Measurements from ENCODE around the gene RHBDF2.

The RHBDF2 gene

DNA sequence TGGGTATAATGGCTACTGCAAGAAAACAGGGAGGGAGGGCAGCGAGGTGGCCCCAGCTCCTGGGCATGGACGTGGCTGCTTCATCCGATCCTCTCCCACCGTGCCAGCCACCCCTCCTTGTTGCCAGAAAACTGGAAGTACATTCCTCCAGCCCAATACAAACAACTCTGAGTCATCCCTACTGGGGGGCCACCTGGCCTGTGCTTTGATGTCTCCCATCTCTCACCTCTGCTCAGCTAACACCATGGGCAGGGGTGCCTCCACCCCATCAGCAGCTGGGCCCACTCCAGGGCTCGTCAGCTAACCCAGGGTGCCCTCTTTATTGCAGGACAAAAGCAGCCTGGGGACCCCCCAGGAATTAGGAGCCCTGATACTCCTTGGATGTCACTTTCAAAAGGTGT, 2.0 kb downstream of the RHBDF2 start:
- no peak for DNase-seq

DNA sequence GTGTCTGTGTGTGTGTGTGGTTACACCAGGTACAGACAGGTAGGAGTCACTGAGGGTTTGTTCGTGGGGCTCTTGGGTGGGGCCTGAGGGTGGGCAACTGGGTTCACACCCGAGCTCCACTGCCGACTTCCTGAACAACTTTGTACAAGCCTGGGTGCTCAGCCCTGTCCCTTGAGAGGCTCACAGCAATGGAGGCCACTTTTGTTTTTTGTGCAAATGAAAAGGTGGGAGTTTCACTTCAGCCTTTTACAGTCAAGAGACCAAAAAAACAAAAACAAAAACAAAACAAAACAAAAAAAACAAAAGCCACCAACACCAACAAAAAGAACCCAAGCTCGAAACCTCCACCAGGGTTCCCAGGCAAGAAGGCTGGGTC, 2.4 kb downstream of the RHBDF2 start:
- DNase-seq, result no peak

DNA sequence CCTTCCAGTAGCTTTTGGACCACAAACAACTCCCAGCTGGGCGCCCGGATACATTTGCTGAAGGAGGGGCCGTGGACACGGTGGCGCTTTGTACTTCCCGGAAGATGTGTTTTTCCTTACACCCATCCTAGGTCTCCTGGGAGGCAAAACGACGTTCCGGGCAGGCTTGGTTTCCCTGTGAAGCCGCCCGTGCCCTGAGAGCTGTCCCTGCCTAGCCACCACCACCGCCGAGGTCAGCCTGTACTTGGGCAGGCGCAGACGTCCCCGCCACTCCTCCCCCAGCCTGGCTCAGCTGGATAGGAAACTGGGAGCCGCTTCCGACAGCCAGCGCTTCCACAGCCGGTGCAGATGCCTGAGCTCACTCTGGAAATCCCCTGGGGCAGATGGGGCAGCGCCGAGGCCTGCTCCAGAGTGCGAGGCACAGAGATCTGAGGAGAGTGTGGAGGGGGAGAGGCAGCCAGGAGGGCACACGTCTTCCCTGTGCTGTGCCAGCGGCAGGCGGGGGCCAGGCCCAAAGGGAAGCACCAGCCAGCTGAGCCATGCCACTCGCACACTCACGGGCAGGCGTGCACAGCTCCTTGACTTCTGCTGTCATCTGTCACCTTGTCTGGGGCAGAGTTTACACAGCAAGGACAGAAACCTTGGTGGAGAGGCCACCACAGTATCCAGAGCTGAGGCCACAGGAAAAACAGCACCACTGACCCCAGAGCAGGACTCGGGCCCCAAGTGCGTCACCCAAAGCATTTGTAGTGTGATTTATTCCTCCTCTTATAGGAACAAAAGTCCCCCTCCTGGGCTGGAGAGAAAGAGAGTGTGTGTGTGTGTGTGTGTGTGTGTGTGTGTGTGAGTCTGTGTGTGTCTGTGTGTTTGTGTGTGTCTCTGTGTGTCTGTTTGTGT, 3.0 kb downstream of the RHBDF2 start:
- DNase-seq, result peak; percentile 89

DNA sequence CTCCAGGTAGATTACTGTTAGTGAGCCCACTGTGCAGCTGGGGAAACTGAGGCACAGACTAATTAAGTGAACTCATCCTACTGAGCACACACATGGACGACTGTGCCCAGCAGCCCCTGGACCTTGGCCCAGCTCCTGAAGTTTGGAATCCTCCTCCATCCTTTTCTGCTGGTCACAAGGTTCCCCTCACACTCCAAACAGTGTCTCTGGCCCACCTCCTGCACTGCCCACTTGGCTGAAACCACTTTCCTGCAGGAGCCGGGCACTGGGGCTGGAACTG, 3.6 kb downstream of the RHBDF2 start:
- DNase-seq, result no peak

DNA sequence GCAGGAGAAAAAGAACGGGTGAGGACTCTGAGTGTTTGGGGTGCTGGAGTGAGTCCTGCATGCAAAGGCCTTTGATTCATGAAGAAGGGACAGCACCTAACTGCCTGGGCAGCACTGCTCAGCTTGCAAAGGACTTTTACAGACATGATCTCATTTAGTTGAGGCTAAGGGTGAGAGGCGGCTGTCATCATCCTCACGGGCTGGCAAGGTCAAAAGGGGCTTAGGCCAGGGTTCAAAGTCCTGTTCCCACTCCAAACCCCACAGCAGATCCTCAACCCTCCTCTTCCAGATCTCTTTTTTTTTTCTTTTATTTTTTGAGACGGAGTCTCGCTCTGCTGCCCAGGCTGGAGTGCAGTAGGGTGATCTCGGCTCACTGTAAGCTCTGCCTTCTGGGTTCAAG, 4.8 kb downstream of the RHBDF2 start:
- DNase-seq, result no peak

DNA sequence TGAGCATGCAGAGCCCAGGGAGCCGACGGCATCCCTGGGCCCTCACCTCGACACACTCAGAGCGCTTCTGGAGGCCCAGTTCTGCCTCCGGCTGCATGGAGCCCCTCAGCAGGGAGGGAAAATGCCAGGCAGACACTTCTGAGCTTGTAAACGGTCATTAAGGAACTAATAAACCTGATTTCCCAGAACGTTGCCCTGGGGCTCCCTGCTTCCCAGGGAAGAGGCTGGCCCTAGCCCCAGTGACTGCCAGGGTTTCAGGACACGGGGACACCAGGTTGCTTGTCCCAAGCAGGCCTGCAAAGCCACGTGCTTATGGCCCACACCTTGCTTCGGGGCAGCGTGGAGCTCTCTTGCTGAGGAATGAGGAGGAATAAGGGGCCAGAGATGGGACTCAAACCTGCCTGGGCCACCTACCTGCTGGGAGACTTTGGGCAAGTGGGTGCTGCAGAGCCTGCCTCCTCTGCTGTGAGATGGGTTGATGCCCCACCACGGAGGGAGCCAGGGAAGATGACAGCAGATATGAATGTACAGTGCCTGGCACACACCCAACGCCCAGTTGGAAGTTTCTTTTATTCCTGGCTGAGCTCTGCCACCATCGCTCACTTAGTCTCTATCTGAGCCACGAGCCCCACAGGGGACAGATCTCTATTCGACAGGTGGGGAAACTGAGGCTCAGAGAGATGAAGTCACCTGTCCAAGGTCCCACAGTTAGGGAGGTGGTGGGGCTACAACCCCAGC, 5.4 kb downstream of the RHBDF2 start:
- DNase-seq, result no peak

DNA sequence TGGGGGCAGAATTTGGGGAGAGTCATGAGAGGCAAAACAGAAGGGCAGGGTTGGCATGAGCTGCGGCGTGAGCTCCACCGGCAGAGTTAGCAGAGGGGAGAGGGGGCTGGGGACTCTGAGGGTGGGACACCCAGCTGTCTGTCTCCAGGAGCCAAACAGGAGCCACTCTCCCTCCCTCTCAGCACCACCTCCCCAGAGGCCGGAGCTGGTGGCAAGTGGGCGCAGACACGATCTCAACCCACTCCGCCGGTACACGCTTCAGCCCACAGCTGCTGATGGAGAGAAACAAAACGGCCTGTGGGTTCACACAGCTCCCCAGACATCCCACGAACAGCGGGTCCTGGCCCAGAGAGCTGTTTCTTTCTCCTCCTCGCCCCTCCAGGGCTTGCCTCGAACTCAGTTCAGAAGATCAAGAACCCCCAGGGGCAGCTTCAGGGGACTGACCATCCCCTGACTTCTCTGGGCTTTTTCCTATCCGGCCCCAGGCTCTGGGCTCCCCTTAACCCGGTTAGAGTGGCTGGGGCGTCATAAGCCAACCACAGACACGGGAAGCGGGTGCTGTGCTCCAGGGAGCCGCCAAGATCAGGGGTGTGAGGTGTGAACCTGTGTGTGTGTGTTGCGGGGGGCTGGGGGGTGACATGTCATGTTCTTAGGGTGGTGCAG, 7.6 kb downstream of the RHBDF2 start:
- no peak for DNase-seq

DNA sequence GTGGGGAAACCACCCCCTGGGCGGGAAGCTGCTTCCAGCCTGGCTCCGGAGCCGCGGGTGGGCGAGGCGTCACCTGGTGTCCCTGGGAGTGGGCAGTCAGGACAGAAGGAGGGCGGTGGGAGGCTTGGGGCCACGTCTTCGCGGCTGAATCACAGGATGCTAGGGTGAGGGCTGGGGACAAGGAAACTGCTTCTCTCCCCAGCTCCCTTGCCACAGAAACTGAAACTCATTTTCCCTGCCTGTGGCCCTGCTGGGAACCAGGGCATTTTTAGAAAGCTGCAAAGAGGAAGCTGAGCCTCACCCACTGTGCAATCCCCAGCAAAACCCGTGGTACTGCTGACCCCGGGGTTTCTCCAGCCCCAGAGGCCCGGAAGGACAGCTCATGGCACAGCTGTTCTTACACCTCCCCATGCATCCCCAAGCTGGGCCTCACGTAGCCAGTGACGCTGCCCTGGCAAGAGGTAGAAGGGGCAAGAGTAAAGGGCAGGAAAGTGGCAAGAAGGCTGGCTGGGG, 8.2 kb downstream of the RHBDF2 start:
- DNase-seq, result peak; percentile 60

DNA sequence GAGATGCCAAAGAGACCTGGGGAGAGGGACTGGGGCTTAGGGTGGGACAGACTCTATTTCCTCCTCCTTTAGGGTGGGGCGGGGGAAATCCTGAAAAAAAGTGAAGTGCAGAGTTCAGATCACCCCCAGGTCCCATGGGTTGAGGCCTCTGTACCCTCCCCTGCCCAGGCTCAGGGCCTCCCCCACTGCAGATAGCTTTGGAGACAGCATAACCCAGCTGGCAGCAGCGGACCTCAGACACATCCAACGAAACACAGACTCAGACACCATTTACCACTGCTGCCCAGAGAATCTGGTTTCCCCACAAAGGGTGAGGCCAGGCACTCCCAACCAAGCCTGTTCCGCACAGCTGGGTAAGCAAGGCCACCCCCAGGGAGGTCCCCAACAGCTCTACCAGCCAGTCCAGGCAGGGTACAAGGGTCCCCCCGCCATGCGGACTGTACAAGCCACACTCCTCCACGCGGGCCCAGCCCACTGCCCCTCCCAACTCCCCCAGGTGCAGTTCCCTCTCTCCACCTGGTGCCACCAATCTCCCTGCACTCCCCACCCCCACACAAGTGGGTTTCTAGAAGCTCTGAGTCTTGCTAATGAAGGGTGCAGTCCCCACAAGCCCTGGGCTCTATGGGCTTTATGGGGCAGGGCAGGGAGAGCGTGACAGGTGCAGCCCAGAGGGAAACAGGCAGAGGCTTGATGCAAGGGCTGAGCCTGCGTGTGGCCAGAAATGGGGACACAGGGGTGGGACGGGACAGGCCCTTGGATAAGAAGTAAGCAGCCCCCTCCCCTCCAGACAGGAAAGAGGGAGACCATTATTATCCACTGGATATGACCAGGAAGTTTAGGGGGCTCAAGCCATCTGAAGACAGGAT, 8.9 kb downstream of the RHBDF2 start:
- DNase-seq, result peak; percentile 30

DNA sequence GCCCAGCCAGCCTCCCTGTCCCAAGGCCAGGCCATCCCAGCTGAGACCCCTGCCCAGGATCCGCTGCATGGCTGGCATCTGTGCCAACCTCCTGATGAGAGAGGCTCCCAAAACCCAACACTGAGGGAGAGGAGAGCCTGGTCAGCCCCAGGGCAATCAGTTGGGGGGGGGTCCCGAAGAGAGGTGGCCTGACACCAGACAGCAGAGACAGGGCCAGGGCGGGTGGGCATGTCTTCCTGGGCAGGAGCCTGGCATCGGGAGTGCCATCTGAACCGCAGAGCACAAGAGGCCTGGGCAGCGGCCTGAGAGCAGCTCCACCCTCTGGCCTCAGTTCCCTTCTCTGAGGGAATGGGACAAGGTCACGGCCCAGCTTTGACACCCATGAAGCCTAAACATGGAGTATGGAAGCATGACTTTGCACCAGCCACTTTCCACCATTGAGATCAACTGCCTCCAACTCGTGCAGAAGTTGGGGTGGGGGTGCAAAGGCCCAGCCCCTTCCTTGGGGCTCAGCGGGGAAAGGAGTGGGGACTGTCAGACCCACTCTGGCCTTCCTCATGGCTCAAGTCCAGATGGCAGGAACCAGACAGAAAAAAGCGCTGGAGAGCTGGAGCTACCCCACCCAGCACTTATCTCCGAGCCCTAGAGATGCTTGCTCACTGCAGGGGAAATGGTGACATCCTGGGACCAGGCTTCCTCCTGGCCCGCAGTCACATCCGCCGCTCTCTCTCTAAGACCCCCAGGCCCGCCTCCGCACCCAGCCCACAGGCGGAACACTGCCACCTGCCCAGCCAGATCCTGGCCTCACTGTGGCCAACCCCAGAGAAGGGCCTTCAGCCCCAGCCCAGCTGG, 9.7 kb downstream of the RHBDF2 start:
- DNase-seq, result no peak

DNA sequence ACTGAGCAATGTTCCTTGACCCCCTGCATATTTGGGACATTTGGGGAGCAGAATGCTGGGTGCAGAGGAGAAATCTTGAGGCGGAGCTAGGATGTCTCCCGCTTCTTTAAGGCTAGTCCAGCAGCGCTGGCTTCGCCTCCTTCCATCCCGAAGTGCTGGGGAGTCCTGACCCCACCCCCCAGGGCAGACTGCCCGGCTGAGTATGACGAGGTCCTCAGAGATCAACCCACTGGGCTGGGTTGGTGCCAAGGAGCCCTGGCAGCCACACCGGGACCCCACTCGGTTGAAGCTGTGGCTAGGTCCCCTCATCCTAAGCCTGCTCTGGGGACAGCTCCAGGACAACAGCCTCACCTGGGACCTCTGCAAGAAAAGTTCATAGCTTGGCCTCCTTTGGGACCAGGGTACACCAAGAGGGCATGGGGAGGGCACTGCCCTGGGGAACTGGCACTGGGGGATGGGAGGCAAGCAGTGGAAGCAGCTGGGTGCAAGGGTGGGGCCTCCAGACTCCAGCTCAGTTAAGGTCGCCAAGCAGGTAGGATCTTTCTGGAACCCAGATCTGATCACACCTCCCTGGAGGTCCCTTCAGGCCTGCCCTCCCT, 11.0 kb downstream of the RHBDF2 start:
- no peak for DNase-seq

DNA sequence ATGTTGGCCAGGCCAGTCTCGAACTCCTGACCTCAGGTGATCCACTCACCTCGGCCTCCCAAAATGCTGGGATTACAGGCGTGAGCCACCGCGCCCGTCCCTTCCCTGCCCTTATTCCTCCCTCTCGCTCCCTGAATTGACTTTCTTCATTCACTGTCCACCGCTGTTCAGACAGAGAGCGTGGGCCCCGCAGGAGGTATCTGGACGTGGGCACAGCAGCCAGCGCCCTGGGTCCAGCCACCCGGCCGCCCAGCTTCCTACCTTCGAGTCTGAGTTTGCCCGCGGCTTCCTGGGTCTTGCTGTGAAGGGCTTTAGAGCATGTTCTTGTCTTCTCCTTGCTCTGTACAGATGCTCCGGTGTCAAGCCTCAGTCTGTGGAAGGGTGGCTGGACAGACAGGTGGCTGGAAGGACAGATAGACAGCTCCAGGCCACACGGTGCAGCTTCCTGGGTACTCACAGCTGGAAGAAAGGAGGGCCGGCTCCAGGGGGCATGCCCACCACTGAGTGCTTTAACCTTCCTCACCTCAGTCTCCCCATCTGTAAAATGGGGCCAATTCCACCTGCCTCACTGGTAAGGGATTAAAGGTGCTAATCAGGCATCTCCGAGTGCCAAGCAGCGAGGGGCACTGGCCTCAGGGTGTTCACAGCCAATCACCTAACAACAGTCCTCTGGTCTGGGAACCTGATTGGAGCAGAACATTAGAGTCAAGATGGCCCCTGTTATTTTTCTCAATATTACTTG, 13.6 kb downstream of the RHBDF2 start:
- DNase-seq, result no peak

DNA sequence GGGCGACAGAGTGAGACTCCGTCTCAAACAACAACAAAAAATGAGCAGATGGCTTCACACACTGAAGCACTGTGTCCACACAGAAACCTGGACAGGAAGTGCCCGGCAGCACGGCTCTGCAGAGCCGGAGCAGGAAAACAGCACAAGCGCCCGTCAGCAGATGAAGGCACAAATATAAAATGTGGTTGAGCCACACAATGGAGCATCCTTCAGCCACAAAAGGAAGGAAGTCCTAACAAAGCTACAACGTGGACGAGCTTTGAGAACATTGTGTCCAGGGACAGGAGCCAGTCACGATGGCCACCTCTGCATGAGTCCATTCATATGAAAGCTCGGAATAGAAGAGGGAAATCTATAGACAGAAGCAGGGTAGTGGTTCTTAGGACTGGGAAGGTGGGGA, 15.7 kb downstream of the RHBDF2 start:
- DNase-seq, result no peak

DNA sequence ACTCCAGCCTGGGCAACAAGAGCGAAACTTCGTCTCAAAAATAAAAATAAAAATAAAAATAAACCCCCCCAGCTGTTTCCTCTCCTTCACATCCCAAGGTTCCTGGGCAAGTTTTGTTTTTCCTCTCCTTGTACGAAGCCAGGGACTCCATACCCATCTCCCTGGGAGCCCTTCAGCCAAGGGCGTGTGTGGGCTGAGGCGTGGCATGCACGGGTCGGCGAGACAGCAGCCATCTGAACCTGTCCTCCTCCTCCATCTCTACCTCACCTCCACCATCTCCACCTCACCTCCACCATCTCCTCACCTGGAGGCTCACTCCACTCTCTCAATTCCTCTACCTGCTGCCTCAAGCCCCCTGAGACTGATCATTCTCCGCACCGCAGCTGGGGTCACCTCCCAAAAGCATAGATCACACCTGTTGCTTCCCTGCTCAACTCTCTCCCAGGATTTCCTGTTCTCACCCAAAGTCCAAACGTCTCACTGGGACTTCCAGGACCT, 16.9 kb downstream of the RHBDF2 start:
- no peak for DNase-seq

DNA sequence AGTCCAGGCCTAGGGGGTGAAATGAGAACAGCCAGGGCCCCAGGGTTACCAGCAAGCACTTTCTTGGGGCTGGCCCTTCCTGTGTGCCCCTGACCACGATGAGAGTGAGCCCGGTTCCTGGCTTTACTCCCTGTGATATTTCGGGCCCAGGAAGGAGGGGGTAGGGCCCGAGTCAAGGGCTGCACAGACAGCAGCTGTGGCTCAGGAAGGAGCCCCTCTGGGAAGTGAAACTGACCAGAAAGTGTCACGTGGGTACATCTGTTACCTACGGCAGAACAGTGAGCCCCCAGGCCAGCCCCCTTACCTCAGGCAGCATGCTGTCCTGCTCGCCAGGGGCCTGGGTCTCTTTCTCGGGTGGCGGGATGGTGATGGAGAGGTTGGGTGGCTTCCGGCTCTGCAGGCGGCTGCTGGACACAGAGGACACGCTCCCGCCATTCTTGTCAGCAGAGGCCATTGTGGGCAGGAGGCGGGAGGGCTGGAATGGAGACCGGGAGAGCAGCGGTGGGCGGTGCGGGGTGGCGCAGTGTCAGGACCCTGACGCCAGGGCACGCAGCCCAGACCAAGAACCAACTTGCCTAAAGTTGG, 20.1 kb downstream of the RHBDF2 start:
- DNase-seq, result no peak

DNA sequence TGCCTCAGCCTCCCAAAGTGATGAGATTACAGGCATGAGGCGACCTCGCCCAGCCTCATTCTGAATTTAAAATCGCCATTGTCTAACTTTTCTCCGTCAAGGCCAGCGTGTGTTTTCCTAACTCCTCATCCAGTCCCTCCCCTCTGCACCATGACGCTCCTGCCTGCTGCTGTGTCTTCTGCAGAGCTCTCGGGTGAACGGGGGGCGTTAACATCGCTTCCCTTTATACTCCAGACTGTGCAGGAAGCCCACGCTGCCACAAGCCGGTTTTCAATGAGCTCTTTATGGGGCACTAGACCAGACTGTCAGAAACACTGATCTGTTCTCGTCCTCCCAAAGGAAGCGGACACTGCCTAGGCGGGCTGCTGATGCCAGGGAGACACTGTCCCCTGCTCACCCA, 20.6 kb downstream of the RHBDF2 start:
- DNase-seq, result peak; percentile 86

DNA sequence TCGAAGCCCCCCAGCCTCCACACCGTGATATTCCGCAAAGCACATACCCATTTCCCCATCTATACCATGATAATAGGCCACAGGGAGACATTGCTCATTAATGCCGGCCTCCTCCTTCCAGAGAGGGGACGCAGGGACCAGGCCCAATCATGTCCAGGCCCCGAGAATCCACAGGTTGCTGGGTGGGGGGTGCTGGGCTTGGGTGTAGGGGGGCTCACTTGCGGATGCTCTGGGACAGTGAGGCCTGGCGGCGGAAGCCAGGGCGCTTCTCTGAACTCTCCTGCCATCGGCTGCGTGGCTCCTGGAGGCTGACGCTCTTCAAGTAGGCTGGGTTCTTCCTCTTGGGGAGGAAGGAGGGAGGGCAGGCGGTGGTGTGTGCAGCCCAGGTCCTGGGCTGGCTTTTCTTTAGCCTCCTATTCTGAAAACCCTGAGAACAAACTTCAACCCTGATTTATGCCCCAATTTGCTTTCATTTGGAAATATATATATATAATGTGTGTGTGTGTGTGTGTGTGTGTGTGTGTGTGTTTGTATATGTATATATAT, 21.6 kb downstream of the RHBDF2 start:
- DNase-seq, result no peak

DNA sequence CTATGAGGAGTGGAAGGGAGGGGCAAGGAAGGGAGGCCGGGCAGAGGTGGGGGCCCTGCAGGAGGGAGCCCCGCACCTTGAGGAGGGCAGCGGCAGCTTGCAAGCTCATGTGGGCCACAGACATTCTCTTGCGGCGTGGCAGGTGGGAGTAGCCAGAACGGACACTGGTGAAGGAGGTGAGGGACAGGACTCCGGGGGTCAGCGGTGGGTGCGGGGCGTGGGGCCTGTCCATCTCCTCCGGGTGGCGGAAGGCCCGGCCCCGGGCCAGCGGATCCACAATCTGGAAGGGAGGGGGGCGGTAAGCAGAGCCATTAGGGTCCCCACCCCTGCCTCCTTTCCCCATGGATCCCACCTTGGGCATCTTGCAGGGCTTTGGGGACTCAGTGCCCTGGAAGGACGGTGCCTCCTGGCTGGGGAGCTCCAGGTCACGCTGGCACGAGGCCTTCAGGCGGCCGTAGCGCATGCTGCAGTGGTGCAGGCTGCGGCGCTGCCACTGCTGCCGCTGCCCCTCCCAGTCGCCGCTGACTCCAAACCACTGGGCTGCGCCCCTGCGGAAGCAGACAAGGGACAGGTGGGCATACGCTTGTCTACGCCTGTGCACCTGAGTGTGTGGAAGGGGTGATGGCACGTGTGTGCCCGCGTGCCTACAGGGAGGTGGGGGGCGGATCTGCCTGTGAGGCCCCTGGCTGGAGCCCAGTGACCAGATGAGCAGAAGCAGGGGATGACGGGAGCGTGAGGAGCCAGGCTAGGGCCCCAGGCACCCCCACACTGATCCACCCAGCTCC, 22.3 kb downstream of the RHBDF2 start:
- DNase-seq, result no peak

DNA sequence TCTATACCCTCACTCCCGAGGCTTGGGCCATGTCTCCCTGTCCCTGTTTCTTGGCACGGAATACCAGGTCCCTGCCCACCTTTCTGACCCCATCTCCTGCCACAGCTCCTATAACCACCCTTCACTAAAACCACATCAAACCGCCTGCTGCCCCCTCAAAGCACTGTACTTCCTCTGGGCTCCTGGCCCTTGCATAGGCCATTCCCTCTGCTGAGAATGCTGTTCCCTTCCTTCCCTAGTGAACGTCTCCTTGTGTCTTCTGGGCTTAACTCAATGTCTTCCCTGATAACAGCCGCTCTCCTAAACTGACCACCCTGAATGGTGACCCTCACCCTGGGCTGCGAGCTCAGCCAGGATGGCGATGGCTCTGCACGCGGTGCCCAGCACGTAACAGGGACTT, 23.1 kb downstream of the RHBDF2 start:
- DNase-seq, result no peak
